HepG2 (cell line): ENCODE measurements around the gene MYBL2. TPM values are rescaled to one million over a fixed set of nuclear protein-coding genes. Genes with fewer than 3 reads are reported as not detected.

Experiments
- ATAC-seq: fragments of 200-7000 bp; cut with Tn5 transposase; 3 replicates; pipeline ENCODE4 v1.9.1; 2020; ENCODE audit warnings: mild to moderate bottlenecking, moderate library complexity
- BruUV-seq: library from RNA; stranded (reverse); fragments of 400-500 nt; replicated peaks from 2 replicates; lab custom pipeline; 2021; lab: Mats Ljungman, UMichigan
- CTCF ChIA-PET: fragments of 300-600 bp; formaldehyde crosslinking; extraction: SDS; loops from one replicate; lab custom pipeline; 2021; ENCODE audit warnings: low total read pairs, inconsistent platforms, low intra/inter-chr PET ratio; lab: Yijun Ruan, JAX
- POLR2A ChIA-PET: fragments of 350-600 bp; sonication (Branson Sonifier 250); formaldehyde crosslinking; loops from one replicate; lab custom pipeline; 2020; ENCODE audit warnings: antibody characterized with exemption, inconsistent platforms; lab: Yijun Ruan, JAX
- DNase-seq: peaks from one replicate; pipeline ENCODE4 v3.0.0-alpha.2; 2015; ENCODE audit warnings: low spot score
- FAIRE-seq: peaks from 3 replicates; lab custom pipeline; 2011; peaks lifted over from hg19 to GRCh38; lab: Jason Lieb, UNC
- H2AFZ ChIP-seq: one replicate; pipeline ENCODE4 v1.6.1; 2011; ENCODE audit warnings: low read length, inconsistent platforms
- H3K27ac ChIP-seq: fragments of 300-600 bp; 3 replicates; pipeline ENCODE4 v1.8.0; 2011; ENCODE audit warnings: mixed run types, mild to moderate bottlenecking, mixed read lengths, low read length, inconsistent platforms; ENCODE audit not compliant: insufficient read depth; ENCODE audit errors: extremely low read length
- H3K27me3 ChIP-seq, 2 experiments: fragments of 200-600 bp in 1 of 2; 2 replicates in 1 of 2; 3 replicates in 1 of 2; pipeline versions ENCODE4 v1.6.0 to v1.8.0; 2011; ENCODE audit warnings: low read length in 2 of 2, mild to moderate bottlenecking in 2 of 2, moderate library complexity in 2 of 2, inconsistent platforms in 1 of 2; ENCODE audit not compliant: insufficient read depth in 2 of 2, control insufficient read depth in 1 of 2
- H3K36me3 ChIP-seq, 2 experiments: fragments of 200-600 bp in 1 of 2; replicated peaks in 1 of 2; 2 replicates in 1 of 2; 3 replicates in 1 of 2; pipeline versions ENCODE4 v1.5.1 to v1.8.0; 2011; ENCODE audit warnings: low read length in 2 of 2, inconsistent platforms in 1 of 2; ENCODE audit not compliant: insufficient read depth in 2 of 2, control insufficient read depth in 1 of 2
- H3K4me1 ChIP-seq: 2 replicates; pipeline ENCODE4 v1.5.1; 2012; ENCODE audit warnings: low read length, inconsistent platforms; ENCODE audit not compliant: insufficient read depth
- H3K4me2 ChIP-seq: 2 replicates; pipeline ENCODE4 v1.6.0; 2011; ENCODE audit warnings: low read depth, low read length, inconsistent platforms
- H3K4me3 ChIP-seq, 3 experiments: fragments of 200-600 bp in 1 of 3; sonication (generic), shearing (Covaris generic) in 1 of 3; replicated peaks in 1 of 3; 2 replicates each; pipeline ENCODE4 v1.5.1; 2011 to 2016; ENCODE audit warnings: low read length in 3 of 3, inconsistent platforms in 2 of 3, low read depth in 2 of 3, mild to moderate bottlenecking in 2 of 3, control low read depth in 1 of 3, mixed read lengths in 1 of 3; ENCODE audit not compliant: insufficient read depth in 1 of 3
- H3K79me2 ChIP-seq: one replicate; pipeline ENCODE4 v1.6.1; 2011; ENCODE audit warnings: low read length, inconsistent platforms; ENCODE audit not compliant: insufficient read depth
- H3K9ac ChIP-seq: 2 replicates; pipeline ENCODE4 v1.6.0; 2011; ENCODE audit warnings: mild to moderate bottlenecking, low read depth, low read length, inconsistent platforms; ENCODE audit not compliant: insufficient read depth
- H3K9me3 ChIP-seq: 2 replicates; pipeline ENCODE4 v1.5.1; 2012; ENCODE audit warnings: mild to moderate bottlenecking, low read length
- H4K20me1 ChIP-seq: 2 replicates; pipeline ENCODE4 v1.6.0; 2011; ENCODE audit warnings: inconsistent platforms, mild to moderate bottlenecking, low read length, moderate library complexity; ENCODE audit not compliant: insufficient read depth
- FOSL2 ChIP-seq: sonication (generic); formaldehyde crosslinking; IDR thresholded peaks from 2 replicates; pipeline ENCODE4 v1.4.0; 2020; ENCODE audit warnings: missing genetic modification reagents
- FOXO1 ChIP-seq: sonication (generic); formaldehyde crosslinking; IDR thresholded peaks from 2 replicates; pipeline ENCODE4 v1.4.0; 2020; ENCODE audit warnings: missing genetic modification reagents
- MYC ChIP-seq: sonication (generic); formaldehyde crosslinking; IDR thresholded peaks from 2 replicates; pipeline ENCODE4 v1.9.0; 2021; ENCODE audit warnings: missing genetic modification reagents, borderline replicate concordance
- PRDM10 ChIP-seq: sonication (generic); formaldehyde crosslinking; IDR thresholded peaks from 2 replicates; pipeline ENCODE4 v1.4.0; 2020; ENCODE audit warnings: low read depth, missing genetic modification reagents
- RAD21 ChIP-seq: fragments of 450-650 bp; formaldehyde crosslinking; IDR thresholded peaks from 2 replicates; pipeline ENCODE4 v1.5.0; 2020; ENCODE audit warnings: mild to moderate bottlenecking
- SNAPC4 ChIP-seq: sonication (generic); formaldehyde crosslinking; IDR thresholded peaks from 2 replicates; pipeline ENCODE4 v1.4.0; 2020; ENCODE audit warnings: mild to moderate bottlenecking, missing genetic modification reagents
- STAG1 ChIP-seq: sonication (generic); formaldehyde crosslinking; IDR thresholded peaks from 2 replicates; pipeline ENCODE4 v1.4.0; 2020; ENCODE audit warnings: missing genetic modification reagents
- ZBTB20 ChIP-seq: sonication (generic); formaldehyde crosslinking; IDR thresholded peaks from 2 replicates; pipeline ENCODE4 v1.8.1; 2023; ENCODE audit warnings: missing genetic modification reagents, low read depth, mild to moderate bottlenecking, borderline replicate concordance
- ZNF460 ChIP-seq: sonication (generic); formaldehyde crosslinking; IDR thresholded peaks from 2 replicates; pipeline ENCODE4 v1.5.1; 2020; ENCODE audit warnings: missing genetic modification reagents, mild to moderate bottlenecking, borderline replicate concordance
- ZNF580 ChIP-seq: IDR thresholded peaks from 2 replicates; pipeline ENCODE4 v1.6.1; 2016; ENCODE audit warnings: low read depth, borderline replicate concordance
- ZSCAN21 ChIP-seq: sonication (generic); formaldehyde crosslinking; IDR thresholded peaks from 2 replicates; pipeline ENCODE4 v1.8.0; 2022; ENCODE audit warnings: mild to moderate bottlenecking, missing genetic modification reagents, moderate library complexity, borderline replicate concordance
- WGBS: methylation state at CpG from one replicate; pipeline ENCODE4 v1.1.6; 2017; ENCODE audit warnings: low lambda C conversion rate; 5-methylcytosine and 5-hydroxymethylcytosine counted together
- in situ Hi-C: cut with HindIII; loops from 2 replicates; pipeline ENCODE4 v1.10.0; 2017; ENCODE audit warnings: low pct_unique_long_range_greater_than_20kb; ENCODE audit not compliant: extremely low pct_ligation_motif_present
- intact Hi-C: fragments of 100-400 bp; cut with micrococcal nuclease; formaldehyde crosslinking; loops from one replicate; pipeline ENCODE4 v1.10.0; 2022; ENCODE audit not compliant: unreplicated experiment
- polyA plus RNA-seq, 8 experiments: library from polyadenylated mRNA; depleted of rRNA in 3 of 8; stranded (reverse) in 7 of 8; unstranded in 1 of 8; fragments of >200 nt; fragmentation: Illumina TruSeq in 4 of 8; extraction: Trizol in 4 of 8; gene quantifications; 2 replicates each; pipeline versions ENCODE4 v1.2.1 to v1.2.3, GENCODE V29; 2011 to 2016; ENCODE audit warnings: low read depth in 4 of 8, missing spikeins in 1 of 8, mixed read lengths in 1 of 8; ENCODE audit not compliant: insufficient read depth in 1 of 8
- total RNA-seq, 5 experiments: library from RNA; depleted of rRNA; stranded (reverse); fragments of >200 nt; fragmentation: Illumina TruSeq; extraction: Trizol; gene quantifications; 2 replicates each; pipeline ENCODE4 v1.2.3, GENCODE V29; 2016; ENCODE audit warnings: low read depth in 1 of 5

The MYBL2 gene
- total and polyA plus RNA-seq, 2 of the 13 experiments (the other 11 are each of a cell fraction or from before 2014, with no cell fraction given): 11.9 to 66.2 TPM

GRCh38 chr20:43658069-43658722 is 8.7 kb upstream of the MYBL2 start (continued):
- TF ChIP-seq SNAPC4 (CRISPR knock-in tag): 0 out of 2 replicates have a peak, but pooled peaks have one; percentile 10
- TF ChIP-seq FOSL2 (CRISPR knock-in tag): peak; percentile 85
- TF ChIP-seq MYC (CRISPR knock-in tag): peak; percentile 2; the same call in 1 of the 2 replicates

- 50% methylated on average over 6 of the region's 6 CpGs for WGBS
- H3K27me3 ChIP-seq: no peaks in the 10 kb centered on the region; a peak in 1 of 5 replicates
- peak overlapping the region; percentile 89; the same call in 1 of the 2 replicates for H3K9ac ChIP-seq
- peaks cover 39% of the 10 kb centered on the region for H3K4me1 ChIP-seq
- no peaks in the 10 kb centered on the region for H3K9me3 ChIP-seq
- peak overlapping the region in 2 of 3 experiments; percentile 82 to 94; a peak in 4 of 6 replicates for H3K4me3 ChIP-seq
- DNase-seq (no peak), ATAC-seq (peak; percentile 23), FAIRE-seq (peak; percentile 4)
- POLR2A ChIA-PET: no interaction called here
- H4K20me1 ChIP-seq: no peaks in the 10 kb centered on the region
- CTCF ChIA-PET: interaction anchor here (0.9 to 1.3 kb wide), 2 partner anchors 33 to 120 kb away, joined by 3 to 4 read pairs; no protein-coding TSS in a partner anchor
- H2AFZ ChIP-seq: no peak overlapping the region
- peak overlapping the region; percentile 84 for H3K27ac ChIP-seq
- no TSS peak for BruUV-seq
- intact Hi-C loops (no loop called here), in situ Hi-C loops (no loop called here)
- no peaks in the 10 kb centered on the region for H3K36me3 ChIP-seq
- H3K79me2 ChIP-seq: peaks cover 2% of the 10 kb centered on the region
- H3K4me2 ChIP-seq: peak overlapping the region; percentile 94
- peak; percentile 27; the same call in 1 of the 2 replicates for TF ChIP-seq STAG1
- peak; percentile 24; the same call in 1 of the 2 replicates for TF ChIP-seq RAD21
- 0 out of 2 replicates have a peak, but pooled peaks have one; percentile 44 for TF ChIP-seq ZSCAN21 (CRISPR knock-in tag)
- peak; percentile 27; the same call in 1 of the 2 replicates for TF ChIP-seq ZBTB20 (CRISPR knock-in tag)
- peak; percentile 4; the same call in 1 of the 2 replicates for TF ChIP-seq FOXO1 (CRISPR knock-in tag)
- TF ChIP-seq ZNF460 (CRISPR knock-in tag): peak; percentile 84
- TF ChIP-seq ZNF580 (CRISPR knock-in tag): peak; percentile 45; the same call in 1 of the 2 replicates
- no peak for TF ChIP-seq PRDM10 (CRISPR knock-in tag)
Measured at GRCh38 chr20:43658723-43659419, 8.0 kb upstream of the MYBL2 start.
